Islet of Langerhans (tissue), 1 donor: Measurements from ENCODE around the gene CCN6.
A peak's percentile ranks its signal among the peaks of the same experiment; 100 is the strongest.
"Not testable (repeated sequence)": the region's sequence is repeated elsewhere in the genome, so short reads cannot be mapped to it uniquely, and the experiment has no call there.

ENCODE experiments used
- FAIRE-seq: peaks from one replicate; lab custom pipeline; 2011; peaks lifted over from hg19 to GRCh38; lab: Jason Lieb, UNC

The CCN6 gene

DNA sequence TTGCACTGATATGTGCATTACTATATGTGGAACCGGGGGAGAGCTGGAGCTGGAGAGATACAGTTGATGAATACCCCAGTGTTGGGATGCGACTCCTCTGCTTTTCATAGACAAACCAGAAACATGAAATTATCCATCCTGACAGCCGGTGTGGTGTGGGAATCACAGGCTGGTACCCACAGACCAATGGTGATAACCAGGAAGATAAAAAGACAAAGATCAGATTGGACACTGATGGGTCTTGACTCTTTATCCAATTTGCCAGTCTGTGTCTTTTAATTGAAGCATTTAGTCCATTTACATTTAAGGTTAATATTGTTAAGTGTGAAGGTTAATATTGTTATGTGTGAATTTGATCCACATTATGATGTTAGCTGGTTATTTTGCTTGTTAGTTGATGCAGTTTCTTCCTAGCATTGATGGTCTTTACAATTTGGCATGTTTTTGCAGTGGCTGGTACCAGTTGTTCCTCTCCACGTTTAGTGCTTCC is 2.6 kb upstream of the CCN6 start:
- FAIRE-seq = not testable (repeated sequence)

DNA sequence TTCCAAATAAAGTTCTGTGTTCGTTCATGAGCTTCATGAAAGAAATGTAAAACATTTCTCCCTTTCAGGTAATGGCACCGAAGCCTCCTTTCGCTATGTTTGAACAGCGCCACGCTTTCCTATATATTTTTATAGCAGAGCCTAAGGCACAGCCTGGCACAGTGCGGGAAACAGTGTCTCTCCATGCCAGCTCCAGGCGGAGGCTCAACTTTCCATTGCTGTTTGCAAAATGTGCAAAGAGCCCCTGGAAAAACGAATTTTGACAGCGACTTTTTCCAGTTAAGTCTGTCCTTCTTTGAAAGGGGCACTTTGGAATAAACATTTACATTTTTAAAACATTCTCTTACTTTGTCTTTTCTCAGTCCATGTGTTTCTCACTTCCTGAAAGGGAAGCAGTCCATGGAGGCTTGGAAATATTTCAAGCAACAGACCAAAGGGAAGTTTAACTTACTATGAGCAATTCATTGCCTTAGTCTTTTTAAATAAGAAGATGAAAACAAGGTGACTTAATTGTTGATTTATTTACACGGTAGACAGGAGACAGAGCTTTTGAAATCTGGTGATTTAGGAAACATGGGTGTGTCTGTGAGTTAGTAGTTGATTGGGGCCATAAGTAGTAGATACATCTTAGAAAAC is 769 bp downstream of the CCN6 start:
- no peak for FAIRE-seq

DNA sequence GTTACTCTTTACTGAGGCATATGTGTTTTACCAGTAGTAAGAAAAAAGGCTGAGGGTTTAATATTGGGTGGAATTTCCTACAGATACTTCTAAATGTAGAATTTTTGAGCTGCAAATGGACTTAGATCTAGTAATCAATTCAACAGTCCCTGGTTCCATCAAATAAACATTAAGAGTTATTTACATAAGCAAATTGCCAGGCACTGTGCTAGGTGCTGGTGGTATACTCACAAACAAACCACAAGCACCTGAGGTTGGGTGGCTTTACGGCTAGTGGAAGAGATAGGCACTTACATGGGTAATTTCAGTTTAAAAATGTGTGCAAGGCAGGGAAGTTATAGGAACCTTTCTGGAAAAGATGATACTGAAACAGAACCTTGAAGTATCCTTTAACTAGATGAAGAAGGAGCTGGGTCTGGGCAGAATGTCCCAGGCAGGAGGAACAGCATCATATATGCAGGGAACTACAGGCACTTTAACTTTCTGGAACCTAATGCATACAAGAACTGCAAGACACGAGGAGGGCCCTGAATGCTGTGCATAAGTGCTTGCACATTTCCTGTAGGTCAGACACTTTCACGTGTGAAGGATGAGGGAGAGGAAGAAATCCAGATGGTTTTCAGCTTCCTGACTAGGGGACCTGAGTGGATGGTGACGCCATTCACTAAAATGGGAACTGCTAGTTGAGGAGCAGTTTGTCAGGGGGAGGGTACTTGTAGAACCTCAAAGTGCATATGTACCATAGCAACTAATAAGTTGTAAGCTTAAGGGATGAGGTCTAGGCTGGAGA is 4.5 kb downstream of the CCN6 start:
- no peak for FAIRE-seq

DNA sequence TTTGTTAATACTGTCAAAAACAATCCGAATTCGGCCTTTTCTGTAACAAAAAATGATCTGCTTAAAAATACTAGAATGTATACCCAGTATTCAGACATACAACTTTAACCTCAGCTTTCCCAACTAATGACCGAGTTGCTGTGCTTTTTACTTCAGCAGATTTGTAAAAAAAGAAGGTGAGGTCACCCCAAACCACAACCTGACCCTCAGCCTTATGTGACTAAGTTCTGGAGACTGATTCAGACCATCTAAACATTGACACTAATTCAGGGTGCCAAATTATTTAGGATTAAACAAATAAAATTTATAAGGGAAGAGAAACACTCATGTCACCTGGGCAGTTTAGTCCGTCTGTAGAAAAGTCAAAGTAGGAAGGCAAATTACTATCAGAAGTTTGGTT is 7.7 kb downstream of the CCN6 start:
- no peak for FAIRE-seq

DNA sequence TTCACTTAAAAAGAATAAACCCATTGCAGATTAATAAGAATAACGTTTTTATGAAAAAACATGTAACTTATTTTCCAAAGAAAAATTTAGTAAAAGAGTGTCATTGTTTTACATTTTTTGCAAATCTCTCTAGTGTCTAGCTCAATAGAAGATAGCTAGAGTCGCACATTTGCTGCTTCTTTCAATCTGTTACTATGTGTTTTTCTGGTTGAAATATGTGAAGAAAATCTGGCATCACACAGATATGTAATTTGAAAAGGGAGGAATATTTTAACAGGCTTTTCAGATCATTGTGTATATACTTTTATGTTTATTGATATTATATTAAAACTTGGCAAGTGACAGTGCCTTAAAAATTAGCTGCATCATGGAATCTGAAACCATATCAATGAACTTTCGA is 9.1 kb downstream of the CCN6 start:
- no peak for FAIRE-seq

DNA sequence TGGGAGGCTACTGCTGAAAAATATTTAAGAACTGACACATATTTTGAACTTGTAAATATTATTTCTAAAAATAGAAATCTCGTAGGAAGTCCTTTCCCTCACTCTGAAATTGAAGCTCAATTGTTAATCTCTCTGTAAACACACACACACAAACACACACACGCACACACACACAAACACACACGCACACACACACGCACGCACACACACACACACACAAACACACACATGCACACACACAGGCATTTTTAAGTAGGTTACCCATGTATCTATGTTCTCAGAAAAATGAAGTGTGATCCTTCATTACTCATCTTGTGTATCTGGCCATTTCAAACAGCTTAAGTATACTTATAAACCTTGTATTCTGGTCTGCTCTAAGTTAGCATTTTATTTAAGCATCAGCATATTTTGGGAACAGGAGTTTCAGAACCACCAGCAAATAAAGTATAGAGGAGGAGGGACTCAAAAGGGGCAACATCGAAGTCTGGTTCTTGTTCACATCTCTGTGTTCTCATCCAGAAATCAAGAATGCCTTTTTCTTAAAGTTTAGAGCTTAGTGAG is 11.6 kb downstream of the CCN6 start:
- FAIRE-seq = no peak

DNA sequence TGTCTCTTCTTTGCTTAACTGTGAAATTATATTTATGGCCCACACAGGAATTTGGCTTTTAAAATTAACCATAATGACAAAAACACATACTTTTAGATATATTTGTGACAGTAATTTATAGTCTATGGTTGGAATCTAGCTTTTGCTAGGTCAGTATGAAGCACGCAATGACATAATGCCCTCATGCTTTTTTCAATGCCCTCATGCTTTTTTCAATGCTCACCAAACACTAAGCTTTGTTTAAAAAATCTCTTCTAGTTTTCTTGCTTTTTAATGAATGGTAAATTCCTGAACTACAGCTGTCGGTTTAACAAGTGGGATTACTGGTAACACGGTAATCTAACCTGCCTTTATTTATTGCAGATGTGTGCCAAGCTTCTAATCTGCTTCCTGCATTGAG is 12.7 kb downstream of the CCN6 start:
- FAIRE-seq = no peak

DNA sequence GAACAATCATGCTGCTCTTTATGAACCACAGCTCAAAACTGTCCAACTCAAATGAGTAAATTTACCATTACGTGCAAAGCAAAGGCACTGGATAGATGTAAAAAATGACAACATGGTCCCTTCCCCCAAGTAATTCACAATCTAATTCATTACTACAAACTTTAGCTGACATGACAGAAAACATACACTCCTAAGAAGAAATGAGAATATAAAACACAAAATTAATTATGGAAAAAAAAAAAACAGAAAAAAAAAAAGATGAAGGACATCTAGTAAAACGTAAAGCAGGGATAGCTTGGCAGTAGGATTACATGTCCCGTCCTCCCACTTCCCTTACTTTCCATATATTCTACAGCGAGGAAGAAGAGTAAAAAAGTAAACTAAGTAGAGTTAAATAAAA is 27.7 kb downstream of the CCN6 start:
- FAIRE-seq = no peak

DNA sequence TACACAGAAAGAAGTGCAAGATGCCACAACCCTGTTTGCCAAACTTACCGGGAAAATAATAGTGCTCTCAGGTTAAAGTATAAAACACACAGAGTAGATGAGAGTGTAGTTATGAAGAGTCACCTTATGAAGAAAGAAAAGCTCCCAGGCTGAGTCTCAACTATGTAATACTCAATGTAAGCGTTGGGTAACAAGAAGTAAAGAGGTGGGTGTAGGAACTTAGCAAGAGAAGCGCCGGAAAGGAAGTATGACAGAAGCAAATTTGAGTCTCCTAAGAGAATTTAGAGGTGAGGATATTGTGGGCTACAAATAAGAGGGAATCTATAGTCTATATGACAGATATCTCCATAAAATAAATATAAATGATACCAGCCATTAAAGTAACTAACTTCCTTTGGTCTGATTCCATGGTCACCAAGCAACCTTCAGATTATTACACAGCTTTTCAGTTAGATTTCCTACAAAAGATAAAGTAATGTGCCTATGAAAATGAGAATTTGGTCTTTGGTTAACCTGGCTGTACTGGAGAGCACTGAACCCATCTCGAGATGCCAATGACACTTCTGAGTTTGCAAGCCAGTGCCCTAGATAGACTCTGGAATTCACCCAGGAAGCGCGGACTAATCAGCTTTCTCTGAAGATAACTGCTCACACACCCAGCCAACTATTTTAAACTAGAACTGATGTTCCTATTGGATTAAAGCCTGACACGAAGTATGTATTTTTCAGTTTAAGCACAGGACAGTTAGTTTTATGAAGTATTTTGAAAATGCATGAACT is 31.6 kb downstream of the CCN6 start:
- FAIRE-seq = no peak

DNA sequence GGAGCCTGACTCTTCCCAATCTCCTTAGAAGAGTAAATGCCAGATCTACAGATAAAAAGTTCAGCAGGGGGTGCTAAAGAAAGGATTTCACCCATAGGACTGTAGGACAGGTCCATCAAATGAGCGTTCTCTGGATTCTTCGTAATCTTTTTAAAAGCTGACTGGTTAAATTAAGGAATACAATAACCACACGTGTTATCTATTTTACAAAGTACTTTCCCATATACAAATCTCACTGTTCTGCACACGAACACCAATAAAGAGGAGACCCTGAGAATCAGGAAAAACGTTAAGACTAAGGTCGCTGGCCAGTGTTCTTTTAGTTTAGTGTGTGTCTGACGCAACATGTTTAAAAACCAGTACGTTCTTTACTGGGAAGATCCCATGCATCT is 32.8 kb downstream of the CCN6 start:
- FAIRE-seq = peak; percentile 60

DNA sequence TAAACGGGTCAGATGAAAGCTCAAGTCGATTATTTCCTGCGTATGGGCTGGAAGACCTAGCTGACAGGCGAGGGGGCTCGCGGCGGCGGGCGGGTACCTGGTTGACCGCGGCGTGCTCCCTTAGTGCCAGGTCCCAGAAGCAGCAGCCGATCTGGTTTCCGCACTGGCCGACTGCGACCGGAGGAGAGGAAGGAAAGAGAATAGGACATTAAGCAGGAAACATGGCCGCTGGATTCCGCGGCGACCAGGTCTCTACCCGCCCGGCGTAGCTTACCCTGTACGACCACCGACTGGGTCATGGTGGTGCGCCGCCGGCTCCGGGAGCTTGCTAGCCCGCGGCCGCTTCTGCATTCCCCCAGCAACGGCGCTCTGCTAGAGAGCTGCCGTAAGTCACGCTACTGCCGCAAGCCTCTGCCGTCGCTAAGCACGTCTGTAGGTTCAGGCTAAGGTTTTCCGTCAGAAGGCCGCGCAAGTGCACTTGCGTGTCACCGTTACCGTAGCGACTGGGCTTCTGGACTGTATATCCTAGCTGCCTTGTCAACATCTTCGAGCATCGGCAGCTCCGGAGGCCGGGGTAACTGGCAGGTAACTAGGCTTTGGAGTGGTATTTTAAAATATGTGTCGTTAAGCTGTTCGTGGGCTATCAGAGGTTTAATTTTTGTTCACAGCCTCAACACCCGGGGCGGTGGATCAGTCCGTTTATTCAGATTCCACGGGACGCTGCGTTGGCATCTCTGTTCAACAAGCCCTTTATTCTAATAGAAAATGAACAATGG is 33.4 kb downstream of the CCN6 start, which contains the start of the genes FAM229B and TUBE1:
Gene FAM229B (plus strand): TSS at position 456 of the 776 bp plus-strand sequence. CDS start 11,693 bp downstream, outside the sequence.
Gene TUBE1 (minus strand): TSS at position 347 of the 776 bp plus-strand sequence. CDS start 48 bp downstream, at position 299.
- peak; percentile 87 for FAIRE-seq

DNA sequence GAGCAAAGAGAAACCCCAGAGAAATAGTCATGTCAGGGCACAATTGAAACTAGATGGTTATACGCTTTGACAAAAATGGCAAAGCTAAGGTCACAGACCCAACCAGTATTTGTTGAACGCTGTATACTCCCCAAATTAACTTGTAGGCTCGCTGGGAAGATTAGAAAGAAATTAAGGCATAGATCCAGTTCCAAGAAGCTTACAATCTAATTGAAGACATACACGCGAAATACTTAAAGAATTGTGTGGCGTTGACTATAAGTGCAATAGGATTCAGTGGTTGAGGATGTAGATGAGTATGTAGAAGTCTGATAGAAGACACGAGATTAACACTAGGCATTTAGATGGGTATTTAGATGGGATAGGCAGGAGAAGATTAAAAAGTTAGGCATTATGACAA is 34.0 kb downstream of the CCN6 start:
- no peak for FAIRE-seq

DNA sequence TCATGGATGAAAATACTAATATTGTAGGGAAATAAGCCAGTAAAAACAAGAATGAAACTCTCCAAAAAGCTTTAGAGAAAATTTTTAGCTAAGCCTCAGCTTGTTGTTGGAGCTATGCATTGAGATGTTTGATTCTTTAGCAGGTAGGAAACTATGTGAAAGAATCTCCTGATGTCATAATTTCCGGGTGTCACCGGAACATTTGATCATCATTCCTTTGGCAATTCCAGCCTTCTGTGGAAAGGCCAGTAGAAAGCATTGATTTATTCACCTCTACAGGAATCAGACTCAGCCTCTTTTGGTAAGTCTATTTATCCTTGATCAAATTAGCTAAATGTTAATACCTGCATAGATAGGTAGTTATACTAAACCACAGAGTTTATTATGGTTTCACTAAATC is 43.0 kb downstream of the CCN6 start:
- FAIRE-seq = no peak

DNA sequence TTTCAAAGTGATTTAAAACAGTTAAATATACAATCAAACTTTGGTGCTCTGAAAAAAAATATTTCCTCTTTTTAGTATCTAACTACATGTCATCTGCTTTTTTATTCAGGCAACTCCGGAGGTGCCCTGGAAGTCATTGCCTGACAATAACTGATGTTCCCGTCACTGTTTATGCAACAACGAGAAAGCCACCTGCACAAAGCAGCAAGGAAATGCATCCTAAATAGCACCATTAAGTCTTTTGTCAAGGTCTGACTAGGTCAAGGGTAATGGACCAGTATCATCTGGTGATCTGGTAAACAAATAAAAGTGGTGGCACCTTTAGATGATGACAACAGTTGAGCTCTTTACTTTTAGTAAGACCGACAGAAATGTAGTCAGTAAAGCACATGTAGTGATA is 46.7 kb downstream of the CCN6 start:
- FAIRE-seq = no peak

DNA sequence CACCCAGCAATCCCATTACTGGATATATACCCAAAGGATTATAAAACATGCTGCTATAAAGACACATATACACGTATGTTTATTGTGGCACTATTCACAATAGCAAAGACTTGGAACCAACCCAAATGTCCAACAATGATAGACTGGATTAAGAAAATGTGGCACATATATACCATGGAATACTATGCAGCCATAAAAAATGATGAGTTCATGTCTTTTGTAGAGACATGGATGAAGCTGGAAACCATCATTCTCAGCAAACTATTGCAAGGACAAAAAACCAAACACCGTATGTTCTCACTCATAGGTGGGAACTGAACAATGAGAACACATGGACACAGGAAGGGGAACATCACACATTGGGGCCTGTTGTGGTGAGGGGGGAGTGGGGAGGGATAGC is 52.1 kb downstream of the CCN6 start:
- not testable (repeated sequence) for FAIRE-seq

DNA sequence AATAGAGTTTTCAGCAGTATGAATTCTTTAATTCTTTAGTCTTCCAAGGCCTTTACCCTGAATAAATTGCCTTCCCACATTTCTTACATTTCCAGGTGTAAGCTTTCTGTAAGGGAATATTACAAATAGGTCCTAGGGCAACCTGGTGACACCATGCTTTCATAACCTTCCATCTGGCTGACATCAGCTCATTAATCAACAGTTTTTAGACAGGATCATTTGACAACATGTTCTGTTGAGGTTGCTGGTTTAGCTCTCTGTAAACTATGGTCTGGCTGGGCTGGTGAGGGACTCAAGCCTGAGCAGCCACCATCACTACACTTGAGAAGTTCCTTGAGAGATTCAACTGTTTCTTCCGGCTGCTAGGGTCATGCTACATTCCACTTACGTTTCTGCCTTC is 52.7 kb downstream of the CCN6 start:
- FAIRE-seq = no peak

DNA sequence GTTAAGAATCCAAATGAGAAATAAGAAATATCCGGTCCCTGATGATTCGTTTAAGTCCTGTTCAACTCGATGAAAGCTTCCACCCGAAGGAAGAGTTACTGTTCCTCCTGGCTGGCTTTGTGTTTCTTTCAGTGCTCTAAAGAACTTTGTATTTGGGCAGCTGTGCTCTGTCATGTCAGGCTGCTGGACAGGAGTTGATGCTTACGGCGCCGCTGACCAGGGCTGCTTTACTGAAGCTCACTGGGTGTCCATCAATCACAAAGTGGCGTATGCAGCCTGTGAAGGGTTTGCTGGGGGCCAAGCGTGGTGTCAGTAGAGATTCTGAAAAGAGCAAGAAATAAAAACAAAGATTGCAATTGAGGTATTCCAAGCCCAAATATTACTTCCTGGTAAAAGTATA is 55.4 kb downstream of the CCN6 start:
- FAIRE-seq = no peak

DNA sequence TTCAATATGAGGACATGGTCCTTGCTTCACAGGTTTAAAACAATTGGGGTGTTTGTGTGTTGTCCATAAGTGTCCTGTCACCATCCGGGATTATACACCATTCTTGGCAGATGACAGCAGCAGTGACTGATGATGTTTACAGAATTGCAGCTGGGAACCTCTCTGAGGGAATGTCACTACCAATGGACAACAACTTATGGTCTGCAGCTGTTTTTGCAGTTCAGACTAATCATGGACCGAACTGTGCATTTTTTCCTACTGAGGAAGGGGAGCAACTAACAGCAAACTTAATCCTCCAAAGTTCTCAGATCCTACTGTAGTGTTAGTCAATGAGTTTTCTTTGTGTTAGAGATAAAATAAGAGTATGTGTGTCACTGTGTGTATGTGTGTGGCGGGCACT is 59.5 kb downstream of the CCN6 start:
- no peak for FAIRE-seq

DNA sequence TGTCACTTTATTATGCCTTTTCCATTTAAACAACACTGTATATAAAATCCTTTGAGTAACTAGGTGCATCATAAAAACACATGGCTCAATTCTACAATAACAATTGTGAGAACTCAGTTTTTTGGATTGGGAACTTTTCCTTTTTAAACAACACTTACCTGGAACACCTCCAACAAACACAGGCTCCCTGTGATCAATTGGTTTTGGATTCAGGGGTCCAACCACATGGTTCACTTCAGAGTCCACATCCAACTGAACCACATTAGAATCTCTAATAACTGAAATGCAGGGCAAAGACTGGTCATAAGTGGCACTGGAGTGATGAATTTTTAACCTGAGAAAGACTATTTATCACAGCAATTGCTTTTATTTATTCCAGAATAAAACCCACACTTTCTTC is 60.0 kb downstream of the CCN6 start:
- FAIRE-seq = no peak

DNA sequence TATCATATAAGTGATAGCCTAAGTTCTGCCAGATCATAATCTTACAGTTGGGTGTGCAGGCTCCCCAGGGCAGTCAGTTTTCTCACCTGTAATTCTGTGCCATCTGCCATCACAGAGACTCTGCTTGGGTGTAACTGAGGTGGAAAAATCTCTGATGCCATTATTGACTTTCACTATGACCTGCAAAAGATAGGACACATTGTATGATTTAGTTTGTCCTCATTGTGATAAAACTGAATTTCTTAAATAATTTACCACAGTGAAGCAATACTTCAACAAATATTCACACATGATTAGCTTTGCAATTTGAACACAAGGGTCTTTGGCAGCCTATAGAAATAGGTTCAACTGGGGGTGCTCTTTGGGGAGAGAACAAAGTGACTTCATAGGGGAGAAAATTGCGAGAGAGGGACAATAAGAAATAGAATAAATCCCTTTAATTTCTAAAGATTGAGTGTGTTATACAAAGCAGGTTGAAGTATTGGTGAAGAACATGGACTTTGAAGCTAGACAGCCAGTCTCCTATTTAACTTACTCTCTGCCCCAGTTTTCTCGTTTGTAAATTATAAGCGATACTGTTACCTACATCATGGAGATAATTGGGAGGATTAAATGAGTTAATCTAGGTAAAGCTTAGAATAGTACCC is 60.8 kb downstream of the CCN6 start:
- peak; percentile 64 for FAIRE-seq

DNA sequence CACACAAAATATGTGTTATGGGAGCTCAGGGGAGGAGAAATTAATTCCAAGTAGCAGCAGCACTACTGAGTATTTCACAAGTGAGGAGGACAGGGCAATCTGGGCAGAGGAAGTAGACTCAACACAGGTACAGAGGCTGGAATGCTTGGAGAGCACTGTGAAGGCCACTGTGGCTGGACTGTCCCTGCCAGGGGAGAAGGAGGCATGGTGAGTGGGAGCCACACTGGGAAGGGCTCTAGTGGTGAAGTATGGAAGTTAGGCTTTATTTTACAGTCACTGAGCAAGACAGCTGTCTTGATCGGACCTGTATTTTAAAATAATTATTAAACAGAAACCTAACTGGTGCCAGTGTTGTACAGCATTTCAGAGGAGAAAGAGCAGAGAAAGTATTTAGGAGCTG is 62.3 kb downstream of the CCN6 start:
- FAIRE-seq = no peak
